HPDE6-E6E7 (cell line): ENCODE measurements around the gene CPA4.
A peak's percentile ranks its signal among the peaks of the same experiment; 100 is the strongest.

ENCODE experiments used
- DNase-seq: peaks from one replicate; pipeline ENCODE4 v3.0.0; 2011; ENCODE audit warnings: missing footprints; ENCODE audit errors: extremely low spot score

CPA4 gene

DNA sequence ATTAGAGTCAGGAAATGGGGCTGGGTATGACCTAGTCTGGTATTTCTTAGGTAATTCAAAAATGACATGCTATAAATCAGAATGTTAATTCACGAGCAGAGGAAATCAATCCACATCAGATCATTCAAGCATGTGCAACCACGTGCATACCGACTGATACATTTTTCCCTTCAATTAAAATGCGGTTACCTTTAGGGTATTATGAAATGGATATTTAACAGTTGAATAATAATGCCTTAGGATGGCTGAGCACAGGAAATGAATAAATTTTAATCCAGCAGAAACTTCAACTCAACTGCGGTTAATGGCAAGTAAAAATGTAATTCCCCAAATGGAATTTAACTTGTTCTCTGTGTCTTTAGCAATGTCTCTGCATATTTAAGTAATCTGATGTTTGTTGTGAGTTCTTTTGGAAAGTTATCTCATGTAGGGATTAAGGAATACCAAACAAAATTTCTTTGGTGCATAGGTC is 17.1 kb upstream of the CPA4 start:
- no peak for DNase-seq

DNA sequence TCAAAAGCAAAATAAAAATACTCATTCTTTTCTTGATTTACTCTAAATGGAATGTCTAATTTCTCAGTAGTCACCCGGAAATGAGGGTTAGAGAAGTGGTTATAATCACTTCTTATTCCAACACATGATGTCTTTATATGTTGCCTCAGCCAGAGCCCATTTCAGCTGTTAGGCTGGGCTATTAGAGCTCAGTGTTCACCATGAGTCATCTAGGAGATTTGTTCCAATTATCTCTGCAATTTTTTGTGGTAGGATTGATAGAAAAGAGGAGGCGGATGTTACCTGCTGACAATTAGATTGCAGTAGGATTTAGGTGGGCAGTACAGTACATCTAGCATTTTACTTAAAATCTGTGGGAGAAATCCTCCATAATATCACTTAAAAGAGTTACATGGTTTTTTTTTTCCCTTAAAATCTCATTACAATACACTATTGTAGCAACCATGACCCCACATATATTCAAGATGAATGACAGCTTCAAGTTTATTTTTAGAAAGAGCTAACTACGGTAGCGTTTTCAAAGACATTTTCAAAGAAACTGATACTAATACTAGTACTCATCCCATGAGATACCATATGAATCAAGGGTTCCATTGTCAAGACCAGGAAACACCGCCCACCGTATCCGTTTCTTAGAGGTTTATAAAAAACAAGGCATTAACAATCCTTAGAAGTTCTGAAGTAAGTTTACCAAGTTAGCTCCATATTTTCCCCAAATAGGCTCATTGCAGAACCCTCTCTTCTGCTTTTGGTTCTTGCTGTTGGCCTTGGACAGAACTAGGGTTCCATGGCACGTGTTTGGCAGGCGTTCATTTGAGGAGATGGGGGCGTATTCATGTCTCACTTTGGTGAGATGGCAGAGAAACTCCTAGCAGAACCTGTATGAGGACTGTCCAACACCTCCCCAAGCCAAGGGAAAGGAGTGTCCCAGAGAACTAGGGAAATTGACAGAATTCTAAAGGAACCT is 15.9 kb upstream of the CPA4 start:
- DNase-seq, result no peak

DNA sequence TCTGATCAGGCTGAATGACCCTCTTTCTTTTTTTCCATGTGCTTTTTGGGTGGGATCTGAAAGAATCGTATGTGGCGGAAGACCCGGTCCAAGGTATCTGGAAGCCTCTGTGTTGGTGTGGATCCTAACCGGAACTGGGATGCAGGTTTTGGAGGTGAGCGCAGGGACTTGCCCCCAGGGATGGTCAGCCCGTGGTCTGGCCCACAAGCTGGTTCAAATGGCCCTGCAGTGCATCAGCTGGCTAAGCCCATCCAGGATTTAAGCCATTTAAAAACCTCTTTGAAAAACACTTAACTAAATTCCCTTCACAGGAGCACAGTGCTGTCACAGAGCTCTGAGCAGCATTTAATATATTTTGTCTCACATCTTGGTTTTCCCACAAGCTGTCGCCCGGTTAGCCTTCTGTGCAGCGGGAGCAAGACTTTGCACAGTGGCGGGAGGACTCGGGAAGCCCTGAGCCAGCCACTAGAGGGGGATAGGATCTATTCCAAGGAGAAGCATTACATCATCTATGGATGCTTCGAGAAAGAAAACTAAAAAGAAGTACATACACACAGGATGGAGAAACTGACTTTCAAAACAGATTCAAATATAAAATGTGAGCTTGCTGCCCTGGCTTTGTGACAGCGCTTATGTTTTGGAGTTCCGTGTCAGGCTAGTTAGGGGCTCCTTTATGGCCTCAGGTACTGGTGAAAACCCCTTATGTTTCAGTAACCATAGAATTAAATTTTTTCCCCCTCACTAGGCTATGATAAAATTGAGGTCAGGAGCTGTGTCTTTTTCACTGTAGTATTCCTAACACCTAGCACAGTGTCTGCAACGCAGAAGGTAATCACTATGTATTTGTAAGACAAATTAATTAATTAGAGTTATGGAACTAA is 15.0 kb upstream of the CPA4 start:
- no peak for DNase-seq

DNA sequence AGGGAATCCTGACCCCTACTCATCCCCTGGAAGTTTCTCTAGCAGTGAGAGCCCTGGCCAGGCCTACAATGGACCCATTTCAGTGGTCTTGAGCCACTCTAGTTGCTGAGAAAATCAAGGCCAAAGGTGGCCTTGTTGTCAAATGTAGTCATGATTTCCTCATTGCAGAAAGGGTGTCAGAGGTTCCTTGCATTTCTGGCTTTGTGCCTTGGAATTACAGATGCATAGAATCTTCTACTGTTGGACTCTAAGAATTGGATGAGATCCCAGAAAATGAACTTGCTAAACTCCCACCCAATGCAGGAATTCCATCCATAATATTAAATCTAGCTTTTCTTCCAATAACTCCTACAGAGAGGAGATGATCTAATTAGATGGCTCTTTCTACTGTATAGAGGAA is 14.1 kb upstream of the CPA4 start:
- DNase-seq, result no peak

DNA sequence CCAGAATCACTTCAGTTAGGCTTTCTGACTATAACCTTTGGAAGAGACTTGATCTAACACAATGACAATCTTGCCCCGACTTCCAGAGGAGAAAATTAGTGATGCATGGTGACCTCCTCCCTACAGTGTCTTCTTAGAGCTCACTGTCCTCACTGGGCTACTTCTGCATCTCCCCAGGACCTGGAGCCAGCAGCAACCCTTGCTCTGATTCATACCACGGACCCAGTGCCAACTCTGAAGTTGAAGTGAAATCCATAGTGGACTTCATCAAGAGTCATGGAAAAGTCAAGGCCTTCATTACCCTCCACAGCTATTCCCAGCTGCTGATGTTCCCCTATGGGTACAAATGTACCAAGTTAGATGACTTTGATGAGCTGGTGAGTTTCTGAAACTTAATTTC is 13.7 kb upstream of the CPA4 start:
- DNase-seq, result no peak

DNA sequence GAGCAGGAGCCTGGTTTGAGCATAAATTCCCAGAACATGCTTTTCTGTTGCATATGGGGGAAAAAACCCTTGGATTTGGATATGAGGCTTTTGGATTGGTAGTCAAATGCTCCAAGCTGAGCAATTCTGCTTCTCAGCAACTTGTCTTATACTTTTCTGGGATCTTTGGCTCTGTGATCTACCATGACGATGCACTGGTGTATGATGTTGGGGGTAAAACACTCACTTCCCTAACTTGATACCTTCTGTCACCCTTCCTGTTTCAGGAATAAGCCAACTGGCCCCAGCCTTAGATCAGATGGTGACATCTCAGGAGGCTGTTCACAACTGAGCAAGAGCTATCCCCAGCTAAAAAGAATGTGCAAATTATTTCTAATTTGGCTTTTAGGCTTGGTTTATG is 13.1 kb upstream of the CPA4 start:
- DNase-seq, result no peak

DNA sequence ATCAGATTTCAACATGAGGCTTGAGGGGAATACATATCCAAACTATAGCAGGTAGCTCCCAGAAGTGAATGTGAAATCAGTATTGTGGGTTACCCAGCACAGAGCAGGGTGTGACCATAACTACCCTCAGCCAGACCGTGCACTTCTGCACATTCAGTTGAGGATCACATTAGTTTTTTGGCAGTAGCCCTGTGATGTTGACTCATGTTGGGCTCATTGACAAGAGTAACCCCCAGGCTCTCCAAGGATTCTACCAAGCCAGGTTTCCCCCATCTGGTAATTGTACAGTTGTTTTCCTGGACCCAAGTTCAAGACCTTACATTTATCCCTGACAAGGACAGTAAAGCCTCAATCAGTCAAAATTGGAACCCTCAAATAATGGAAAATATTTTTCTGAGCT is 11.7 kb upstream of the CPA4 start:
- no peak for DNase-seq

DNA sequence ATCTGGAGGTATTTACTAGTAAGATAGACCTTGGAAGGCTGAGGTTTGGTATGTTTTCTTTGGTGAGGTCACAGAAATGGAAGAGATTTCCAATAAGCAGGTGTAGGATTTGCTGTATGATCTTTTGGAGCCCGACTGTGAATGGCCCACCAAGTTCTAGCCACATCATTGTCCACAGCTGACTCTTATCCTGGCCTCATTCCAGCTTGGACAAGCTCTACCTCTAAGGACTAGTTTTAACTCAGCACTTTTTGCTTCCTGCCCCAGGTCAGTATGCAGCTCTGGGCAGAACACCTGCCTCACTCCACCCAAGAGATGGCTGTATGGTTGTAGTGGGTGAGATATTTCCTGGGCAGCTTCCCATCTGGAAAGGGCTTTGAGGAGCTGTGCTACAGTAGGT is 6.1 kb upstream of the CPA4 start:
- DNase-seq, result no peak

DNA sequence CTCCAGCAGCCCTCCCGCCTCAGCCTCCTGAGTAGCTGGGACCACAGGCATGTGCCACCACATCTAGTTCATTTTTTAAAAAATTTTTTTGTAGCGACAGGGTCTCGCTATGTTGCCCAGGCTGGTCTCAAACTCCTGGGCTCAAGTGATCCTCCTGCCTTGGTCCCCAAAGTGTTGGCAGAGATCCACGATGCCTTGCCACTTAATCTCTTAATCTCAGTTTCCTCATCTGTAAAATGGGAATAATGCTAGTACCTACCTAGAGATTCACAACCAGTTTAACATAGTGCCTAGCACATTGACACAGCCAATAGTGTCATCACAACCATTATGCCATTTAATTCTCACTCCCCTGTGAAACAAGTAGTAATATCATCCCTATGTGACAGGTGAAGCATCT is 4.8 kb upstream of the CPA4 start:
- DNase-seq, result no peak

DNA sequence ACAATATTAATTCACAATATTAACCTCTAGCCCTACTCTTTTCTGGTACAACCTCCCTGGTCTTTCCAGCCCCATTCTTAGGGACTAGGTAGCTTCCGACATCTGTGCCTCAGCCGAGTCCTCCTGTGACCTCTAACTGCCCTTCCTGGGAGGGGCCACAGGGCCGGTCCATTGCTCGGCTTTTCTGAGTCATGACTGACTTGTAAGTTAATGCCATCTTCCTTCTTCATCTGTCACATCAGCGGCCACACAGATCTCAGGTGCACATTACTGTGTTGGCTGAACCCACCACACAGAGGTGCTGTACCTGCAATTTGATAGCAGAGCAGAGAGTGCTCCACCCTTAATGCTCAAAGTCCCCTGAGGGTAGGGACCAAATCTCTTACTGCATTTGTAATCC is 4.1 kb upstream of the CPA4 start:
- no peak for DNase-seq

DNA sequence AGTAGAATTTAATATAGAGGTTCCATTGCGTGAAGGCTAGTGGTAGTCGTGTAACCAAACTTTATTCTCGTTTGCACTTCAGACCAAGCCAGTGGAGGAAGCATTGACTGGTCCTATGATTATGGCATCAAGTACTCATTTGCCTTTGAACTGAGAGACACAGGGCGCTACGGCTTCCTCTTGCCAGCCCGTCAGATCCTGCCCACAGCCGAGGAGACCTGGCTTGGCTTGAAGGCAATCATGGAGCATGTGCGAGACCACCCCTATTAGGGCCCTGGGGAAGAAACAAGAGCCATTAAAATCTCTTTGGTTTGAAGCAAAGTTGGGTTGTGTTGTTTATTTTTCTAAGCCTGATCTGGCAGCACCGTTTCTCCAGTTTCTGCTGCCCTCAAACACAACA is 3.5 kb upstream of the CPA4 start:
- no peak for DNase-seq

DNA sequence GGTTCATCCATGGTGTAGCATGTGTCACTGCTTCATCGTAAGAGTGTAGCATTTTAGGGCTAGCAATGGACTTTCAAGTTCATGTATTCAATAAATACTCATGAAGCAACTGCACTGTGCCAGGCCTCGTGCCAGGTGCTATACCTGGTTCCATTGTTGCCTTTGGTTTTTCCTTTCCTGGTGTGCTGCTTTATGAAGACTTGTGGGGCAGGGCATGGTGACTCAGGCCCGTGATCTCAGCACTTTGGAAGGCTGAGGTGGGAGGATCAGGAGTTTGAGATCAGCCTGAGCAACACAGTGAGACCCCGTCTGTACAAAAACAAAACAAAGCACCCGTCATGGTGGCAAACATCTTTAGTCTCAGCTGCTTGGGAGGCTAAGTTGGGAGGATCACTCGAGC is 2.2 kb upstream of the CPA4 start:
- peak; percentile 37 for DNase-seq

DNA sequence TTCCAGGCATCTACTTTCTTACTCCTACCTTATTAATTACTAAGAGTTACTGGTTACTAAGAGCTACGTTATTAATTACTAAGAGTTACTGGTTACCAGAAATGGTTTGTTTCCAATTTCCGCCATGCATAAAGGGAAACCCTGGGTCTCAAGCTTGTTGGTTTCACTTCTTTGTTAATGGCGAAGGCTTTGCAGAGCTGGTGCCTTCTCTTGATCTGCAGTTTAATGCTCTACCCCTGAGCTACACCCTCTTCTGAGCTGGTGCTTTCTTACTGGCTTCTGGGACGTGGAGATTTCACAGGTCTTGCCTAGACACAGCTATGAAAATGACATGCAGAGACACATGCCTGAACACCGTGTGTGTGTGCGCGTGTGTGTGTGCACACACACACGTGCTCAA is 560 bp downstream of the CPA4 start:
- no peak for DNase-seq

DNA sequence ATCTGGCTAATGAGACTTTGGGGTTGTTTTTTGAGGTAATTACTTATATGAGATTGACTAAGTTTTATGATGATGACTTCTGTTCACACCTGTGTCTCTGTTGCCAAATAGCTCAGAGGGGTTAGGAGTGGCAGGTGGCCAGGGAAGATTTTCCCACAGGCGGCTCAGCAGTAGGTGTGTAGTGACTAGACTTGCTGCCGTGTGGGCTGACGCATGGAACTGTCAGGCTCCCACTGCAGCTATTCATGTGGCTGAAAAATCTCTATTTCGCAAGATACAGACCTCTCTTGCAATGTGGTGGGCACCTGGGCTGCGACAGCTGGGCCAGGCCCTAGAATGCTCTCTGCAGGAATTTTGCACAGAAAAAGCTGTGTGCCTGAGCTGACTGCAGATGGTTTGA is 1.4 kb downstream of the CPA4 start:
- DNase-seq, result no peak

DNA sequence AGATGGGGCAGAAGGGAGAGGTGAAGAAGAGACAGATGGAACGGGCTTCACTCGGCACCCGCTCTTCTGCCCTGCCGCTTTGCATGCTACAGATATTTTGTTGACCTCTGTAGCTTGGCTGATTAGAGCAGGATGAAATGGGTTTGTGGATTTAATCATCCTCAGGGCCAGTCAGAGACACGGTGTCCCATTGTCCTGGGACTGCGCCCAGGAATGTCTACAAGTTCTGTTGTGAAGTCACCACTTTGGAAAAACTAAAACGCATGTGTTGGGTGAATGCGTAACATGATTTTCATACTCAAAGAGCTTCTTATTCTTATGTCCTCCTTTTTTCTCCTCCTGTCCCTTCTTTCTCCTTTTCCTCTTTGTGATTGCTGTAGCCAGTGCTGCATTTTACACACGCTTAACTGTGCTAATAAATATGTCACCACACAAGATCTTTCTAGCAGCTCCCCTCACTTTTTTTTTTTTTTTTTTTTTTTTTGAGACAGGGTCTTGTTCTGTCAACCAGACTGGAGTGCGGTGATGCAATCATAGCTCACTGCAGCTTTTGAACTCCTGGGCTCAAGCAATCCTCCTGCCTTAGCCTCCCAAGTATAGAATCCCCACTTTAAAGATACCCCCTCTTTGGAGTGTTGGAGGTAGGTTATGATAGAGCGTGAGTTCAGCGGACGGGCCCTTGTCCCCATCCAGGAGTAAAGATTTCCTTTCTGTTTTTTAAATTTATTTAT is 3.4 kb downstream of the CPA4 start:
- DNase-seq, result no peak

DNA sequence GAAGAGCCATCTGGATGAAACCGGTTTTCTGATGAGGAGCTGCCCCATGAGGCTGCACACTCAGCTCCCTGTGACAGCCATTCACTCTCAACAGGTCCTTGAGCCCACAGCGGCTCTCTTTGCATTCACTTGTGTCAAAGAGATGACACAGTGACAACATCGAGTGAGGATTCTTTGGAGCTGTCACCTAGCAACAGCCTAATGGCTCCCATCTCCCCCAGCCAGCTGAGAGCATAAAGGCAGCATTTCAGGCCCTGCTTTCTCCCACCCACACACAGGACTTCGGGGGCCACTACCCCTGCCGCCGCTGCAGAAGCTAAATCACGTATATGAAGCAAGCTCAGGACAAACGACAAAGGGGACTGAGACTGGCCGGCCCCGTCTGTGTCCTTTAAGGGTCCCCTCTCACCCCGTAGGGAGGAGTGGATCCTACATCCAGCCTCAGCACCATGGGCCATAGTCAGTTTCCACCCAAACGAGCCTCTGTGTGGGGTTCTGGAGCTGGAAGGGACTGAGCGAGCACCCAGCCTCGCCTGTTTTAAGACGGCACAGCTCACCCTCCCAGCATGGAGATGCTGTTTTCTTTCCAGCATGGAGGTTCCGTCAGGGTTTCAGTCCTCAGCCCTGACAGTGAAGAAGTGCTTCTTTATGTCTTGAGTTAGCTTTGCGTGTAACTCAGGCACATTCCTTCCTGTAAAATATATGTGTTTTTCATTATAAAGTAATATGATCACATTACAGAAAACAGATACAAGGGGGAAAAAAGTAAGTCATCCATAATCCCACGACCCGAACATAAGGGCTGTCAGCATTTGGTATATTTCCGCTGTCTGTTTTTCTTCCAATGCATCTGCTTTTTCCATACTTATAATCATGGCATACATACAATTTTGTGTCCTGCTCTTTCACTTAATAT is 4.9 kb downstream of the CPA4 start:
- no peak for DNase-seq

DNA sequence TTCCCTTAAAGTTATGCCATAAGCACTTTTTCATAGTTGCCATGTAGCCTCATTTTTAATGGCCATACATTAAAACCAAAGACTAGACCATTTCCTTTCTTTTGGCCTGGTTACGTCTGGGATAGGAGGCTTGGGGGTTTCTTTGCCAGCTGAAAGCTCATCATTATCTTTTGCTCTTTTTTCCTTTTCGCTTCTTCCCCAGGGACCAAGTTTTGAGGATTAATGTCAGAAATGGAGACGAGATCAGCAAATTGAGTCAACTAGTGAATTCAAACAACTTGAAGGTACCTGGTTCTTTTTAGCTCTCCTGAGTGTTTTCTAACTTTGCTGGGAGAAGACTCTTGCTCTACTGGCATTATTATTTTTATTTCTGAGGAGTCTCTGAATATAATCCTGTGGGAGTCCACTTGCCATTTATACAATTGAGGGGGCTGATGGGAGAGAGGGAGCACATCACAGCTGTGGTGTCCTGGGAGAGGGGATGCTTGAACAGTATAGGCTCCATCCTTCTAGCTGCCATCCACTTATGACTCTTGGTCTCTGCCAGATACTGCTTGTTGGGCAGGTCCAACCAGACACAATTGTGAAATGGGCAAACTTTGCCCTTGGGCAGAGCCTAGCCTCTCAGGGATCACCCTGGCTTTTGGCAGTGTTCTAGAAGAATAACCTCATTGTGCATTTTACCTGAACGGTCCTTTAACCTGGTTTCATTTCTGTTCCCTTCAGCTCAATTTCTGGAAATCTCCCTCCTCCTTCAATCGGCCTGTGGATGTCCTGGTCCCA is 5.8 kb downstream of the CPA4 start:
- DNase-seq, result no peak

DNA sequence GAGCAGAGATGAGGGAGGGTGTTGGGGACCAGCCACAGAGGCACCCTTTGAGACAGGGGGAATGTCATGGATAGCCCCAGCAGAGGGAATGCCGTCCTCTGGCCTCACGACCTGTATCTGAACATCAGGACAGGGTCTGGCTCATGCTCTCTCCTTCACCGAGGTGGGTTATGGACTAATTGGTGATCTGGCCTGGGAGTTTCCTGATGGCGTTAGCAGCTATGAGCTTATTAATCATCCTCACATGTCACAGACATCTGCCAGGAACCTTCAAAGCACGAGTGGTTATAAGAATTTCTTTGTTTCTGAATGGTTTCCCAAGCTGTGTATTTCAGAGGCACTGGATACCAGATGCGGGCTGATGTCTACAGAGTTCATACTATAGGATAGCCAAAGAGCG is 6.9 kb downstream of the CPA4 start:
- DNase-seq, result no peak

DNA sequence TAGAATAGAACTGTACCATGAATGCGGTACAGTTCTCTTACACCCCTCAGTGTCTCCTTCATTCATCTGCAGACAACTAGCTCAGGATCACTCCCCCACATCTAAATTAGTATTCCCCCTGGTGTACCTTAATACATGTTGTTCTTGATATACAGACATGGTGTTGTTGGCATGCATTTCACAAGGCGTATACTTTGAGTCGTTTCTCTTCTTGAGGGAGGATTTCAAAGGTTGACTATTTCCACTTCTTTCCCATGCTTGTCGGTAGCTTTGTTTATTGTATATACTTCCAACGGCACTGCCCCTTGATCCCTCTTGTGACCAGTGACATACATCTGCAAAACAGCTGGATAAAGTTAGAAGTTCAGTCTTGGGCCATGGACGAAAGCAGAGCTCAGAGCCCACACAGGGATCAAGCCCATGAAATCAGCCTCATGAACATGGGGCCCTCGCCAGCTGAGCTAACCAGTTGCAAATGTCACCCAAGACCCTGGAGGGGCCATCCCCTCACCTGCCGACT is 8.6 kb downstream of the CPA4 start:
- no peak for DNase-seq

DNA sequence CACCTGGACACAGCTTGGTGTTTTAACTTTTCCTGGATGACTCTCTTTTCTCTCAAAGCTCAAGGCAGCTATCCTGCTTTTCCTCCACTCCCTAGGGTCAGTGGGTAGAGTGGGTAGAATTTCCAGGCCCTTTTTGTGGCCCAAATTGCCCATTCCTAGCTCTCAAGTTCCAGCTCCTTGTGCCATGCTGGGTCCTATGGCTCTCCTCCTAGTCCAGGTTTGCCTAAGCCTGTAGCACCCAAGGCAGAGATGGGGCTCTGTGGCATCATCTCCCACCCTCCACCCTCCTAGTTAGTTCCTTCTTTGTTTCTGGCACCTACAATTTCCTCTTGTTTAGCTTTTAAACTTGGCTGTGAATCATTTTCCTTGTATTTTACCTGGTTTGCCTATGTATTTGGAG is 9.7 kb downstream of the CPA4 start:
- DNase-seq, result no peak
